GOT3 (cell line): ENCODE results near the gene NFASC.

Experiments used
- DNase-seq: peaks from one replicate; lab custom pipeline; 2025; ENCODE audit warnings: mixed read lengths; lab: John Stamatoyannopoulos, UW

The NFASC gene

DNA sequence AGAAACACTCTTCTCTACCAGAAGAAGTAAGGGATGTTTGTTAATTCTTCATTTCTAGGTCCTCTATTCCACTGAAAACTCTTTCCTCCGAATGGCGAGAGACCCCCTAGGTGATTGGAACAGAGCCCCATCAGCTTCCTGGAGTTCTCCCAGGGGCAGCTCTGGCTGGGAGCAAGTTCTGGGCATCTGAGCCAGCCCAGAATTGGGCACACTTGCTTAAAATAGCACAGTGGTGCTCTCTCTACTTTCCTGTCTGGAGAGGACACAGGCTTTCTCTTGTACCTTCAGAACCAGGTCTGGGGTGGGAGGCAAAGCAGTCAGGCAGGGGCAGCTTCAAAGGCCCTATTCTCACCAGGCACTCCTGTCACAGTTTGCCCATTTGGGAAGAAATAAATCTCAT lies 89.2 kb downstream of the NFASC start:
- no peak for DNase-seq

DNA sequence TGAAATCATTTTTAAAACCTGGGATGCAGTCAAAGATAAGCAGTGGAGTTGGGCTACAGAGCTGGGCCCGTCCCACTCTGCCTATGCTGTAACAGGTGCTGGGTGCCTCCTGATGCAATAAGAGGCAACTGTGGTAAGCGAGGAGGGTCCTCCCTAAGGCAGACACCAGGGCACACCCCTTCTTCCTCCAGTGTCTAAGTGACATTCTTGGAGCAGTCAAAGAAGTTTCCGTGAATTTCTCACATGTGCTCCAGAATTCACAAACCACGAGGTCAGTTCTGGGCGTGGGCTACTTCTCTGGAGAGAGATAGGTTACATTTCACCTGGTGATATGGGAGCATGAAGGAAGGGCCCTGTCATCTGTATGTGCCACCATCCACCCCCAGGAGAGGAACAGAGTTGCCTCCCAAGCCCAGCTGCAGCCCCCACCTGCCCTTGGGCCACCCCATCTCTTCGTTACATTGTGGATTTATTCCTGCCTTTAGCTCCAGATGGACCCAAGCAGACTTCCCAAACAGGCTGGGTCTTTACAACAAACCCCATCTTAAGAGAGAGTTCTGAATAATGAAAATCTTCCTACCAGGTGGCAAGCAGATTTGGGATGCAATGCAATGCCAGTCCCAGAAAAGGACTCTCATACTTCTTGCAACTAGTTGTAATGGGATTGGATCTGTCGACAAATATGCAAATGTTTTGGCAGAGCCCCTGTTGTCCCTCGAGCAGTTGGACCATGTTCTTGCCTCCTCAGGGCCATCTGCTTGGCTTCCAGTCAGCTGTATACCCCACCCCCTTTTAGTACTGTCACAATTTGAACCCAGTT lies 89.9 kb downstream of the NFASC start:
- DNase-seq, result no peak

DNA sequence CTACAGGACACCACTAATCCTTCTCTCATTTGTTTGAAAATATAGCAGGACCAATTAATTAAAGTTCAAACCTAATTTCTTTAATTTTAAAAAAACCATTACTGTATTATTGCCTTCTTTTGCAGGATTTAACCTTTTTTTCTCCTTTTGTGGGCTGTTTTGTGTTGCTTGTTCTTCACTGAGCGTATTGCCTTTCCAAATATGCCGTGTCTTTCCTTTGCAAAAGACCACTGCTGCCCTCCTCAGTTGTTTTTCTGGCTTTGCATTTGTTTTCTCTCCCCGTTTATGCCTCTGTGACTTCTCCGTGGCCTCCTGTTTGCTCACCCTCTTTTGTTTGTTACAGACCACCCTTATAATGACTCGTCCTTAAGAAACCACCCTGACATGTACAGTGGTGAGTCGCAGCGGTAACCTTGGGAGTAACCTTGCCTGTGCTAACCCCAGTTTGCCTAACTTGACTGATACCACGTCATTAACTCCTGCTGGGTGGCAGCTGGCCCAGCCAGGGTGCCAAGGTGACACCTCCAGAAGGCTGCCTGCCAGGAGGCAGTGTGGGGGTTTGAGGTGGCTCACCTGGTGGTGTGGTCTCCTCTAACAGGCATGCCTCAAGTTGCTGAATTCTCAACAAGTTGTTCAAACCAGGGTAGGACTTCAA lies 91.2 kb downstream of the NFASC start:
- DNase-seq, result no peak

DNA sequence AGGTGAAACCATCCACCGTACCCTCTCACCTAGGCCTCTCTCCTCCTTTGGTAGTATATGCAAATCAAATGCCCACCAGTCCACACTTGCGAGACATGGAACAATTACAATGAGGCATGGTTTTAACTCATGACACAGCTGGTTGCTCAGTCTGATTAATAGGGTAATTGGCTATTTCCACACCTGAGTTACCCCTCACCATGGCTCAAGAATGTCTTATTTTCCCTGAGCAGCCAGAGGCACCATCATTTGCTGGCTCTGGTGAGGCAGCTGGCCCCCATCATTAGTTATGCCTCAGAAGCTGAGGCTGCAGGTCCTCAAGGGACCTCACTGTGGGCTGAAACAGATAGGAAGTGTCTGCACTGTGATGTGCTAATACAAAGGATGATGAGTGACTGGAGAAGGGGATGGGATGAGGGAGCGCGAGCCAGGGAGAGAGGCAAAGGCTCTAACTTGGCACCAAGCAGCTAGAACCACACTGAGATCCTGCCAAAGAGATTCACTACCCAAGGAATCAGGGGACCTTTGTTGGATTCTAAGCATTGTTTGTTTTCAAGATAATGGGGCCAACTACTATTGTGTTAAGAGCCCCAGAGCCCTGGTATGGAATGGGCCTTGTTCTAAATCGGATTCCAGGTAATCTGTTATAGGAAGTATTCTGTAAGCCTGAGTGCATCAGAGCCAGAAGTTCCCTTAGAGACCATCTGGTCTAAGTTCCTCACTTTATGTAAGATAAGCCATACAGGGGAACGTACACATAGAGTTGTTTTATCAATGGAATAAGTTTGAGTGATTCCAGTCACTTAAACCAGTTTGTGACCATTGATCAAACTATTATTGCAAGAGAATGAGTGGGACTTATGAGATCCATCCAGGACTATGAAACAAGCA lies 92.3 kb downstream of the NFASC start:
- no peak for DNase-seq

DNA sequence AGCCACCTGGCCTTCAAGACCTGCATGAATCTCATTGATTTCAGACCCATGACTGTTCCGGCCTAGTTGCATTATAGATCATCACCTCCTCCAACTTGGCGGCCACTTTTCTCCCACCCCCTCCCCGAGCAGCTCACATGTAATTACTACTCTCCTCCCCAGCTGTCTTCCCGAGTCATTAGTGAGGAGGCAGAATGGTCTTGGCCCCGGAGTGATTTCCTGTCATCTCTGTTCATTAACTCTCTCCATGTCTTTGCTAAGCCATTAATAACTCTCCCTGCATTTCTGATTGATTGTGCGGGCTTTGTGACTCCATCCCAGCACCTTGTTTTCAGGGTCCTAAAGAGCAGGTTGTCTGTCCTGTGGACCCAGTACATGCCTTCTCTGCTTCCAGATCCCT lies 96.8 kb downstream of the NFASC start:
- no peak for DNase-seq

DNA sequence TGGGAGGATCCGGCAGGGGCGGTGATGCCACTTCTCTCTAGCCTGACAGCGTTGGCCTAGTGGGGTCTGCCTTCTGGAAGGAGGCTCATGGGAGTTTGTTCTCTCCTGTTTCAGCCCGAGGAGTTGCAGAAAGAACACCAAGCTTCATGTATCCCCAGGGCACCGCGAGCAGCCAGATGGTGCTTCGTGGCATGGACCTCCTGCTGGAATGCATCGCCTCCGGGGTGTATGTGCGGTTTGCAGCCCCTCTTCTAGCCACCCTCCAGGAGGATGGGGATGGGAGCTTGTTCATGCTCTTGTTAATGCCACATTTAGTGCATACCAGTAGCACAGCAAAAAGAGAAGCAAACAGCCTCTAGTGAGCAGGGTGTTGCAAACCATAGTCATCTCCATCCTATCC lies 97.5 kb downstream of the NFASC start:
- DNase-seq, result no peak

DNA sequence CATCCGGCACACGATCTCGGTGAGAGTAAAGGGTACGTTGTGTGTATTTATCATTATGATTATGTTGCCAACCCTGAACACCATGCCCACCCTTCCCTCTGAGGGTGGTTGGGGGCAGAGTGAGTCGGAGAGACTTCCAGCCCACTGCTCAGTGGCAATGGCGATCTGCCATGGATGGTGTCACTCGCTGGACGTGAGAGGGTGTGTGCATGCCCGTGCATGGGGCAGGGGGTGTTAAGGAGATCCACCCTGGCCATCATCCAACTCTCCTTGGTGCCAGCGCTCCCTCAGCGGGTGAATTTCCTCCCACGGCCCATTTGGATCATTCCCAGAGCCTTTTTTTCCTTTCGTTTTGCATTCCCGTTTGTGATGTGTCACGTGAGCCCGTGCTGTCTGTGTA lies 98.3 kb downstream of the NFASC start:
- no peak for DNase-seq

DNA sequence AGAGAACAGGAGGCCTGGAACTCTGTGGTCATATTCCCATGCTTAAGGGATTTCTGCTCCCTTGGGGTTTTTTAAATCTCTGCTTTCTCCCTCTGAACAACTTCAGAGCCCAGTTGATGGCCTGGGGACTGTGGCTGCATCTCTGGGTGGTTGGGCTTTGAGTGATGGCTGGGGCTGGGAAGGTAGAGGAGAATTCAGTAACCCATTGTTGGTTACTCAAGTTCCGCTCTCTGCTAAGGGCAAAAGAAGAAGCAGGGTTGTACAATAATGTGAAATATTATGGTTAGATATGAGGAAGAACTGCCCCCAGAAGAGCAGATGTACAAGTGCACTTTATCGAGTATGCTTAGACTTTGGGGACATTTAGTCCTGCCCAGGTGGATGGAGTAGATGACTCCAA lies 100.3 kb downstream of the NFASC start:
- DNase-seq, result no peak

DNA sequence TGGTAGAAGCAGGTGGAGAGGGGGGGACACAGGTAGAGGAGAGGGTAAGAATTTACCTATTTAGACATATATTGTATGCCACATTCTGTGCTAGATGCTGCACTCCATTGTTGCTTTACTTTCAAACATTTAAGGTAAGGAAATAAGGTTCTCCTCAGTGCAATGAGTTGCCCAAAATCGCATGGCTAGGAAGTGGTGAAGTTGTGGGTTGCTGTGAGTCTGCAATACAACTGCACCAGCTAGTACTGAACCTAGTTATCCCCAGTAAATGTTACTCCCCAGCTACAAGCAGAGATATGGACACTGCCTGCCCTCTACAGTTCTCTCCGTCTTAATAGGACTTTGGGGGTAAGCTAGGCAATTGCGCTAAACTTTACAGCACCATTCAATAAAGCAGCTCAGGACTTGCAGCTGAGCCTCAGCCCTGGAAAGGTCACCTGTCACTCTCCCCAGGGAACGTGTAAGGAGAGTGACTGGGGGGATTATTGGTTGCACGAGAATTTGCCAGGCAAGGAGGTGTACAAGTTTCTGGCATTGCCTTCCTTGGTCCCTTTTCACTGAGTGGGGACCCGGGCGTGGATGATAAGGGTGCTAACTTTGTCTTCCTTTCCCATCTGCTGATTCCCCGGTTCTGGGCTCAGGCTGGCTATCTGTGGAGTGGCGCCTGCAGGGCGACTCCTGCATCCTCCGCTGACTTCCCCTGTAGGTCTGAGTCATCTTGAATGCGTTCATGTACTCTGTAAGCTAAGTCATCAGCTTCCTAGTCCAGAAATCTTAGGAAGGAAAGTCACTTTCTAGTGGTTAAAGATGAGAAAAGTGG lies 101.1 kb downstream of the NFASC start:
- no peak for DNase-seq

DNA sequence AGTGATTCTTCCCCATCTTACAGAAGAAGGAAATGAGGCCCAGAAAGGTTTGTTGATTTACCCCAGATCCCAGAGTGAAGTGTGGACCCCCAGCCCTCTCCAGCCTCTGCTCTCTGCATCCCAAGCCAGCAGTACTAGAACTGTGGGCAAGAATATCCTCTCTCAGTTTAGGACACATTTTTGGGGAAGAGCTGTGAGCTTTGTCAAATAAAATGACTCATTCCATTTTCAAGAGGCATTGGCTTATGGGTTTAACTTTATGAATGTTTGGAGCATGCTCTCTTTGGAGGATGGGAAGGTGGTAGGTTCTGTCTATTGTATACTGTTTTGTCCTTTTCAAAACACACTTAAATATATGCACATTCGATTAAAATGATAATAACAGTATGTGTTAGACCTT lies 101.8 kb downstream of the NFASC start:
- no peak for DNase-seq

DNA sequence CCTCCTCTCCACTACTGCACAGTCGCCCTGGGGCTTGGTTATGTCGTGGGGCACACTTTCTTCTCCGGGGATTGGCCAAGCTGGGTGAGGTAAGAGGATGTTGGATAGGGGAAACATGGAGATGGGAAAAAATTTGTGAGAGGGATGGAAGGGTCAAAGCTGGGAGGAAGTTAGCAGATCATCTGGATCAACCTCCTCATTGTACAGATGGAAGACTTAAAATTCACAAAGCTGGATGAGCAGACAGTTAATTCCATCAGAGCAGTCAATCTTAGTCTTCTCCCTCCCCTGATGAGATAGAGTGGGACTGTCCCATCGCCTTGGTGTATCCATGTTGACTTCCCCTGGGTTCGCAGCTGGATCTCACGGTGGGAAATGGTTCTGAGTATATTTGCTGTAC lies 102.8 kb downstream of the NFASC start:
- DNase-seq, result no peak

DNA sequence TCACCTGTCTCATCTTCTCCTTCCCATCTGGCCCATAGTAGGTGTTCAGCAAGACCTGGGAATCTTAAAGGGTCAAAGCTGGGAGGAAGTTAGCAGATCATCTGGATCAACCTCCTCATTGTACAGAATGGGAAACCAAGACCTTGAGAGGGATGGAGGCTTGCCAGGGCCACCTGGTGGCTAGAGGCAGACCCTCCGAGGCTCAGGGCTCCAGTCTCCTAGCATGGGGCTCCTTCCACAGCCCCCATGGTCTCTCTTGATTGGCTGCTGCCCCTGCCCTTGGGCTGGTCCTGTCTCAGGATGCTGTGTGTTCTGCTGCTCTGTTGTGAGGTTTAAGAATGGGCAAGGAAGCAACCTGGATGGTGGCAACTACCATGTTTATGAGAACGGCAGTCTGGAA lies 103.7 kb downstream of the NFASC start:
- no peak for DNase-seq

DNA sequence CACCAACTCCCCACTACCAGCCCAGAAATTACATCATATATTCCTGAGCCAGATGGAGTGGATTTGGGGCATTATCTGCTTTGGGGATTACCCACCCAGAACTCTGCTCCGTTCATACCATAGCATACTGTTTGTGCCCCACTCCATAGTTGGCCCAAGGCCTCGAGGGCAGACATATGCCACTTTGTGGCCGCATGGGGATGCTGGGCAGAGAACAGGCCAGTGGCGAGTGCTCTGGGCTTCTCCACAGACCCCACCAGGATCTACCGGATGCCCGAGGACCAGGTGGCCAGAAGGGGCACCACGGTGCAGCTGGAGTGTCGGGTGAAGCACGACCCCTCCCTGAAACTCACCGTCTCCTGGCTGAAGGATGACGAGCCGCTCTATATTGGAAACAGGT lies 104.4 kb downstream of the NFASC start:
- no peak for DNase-seq

DNA sequence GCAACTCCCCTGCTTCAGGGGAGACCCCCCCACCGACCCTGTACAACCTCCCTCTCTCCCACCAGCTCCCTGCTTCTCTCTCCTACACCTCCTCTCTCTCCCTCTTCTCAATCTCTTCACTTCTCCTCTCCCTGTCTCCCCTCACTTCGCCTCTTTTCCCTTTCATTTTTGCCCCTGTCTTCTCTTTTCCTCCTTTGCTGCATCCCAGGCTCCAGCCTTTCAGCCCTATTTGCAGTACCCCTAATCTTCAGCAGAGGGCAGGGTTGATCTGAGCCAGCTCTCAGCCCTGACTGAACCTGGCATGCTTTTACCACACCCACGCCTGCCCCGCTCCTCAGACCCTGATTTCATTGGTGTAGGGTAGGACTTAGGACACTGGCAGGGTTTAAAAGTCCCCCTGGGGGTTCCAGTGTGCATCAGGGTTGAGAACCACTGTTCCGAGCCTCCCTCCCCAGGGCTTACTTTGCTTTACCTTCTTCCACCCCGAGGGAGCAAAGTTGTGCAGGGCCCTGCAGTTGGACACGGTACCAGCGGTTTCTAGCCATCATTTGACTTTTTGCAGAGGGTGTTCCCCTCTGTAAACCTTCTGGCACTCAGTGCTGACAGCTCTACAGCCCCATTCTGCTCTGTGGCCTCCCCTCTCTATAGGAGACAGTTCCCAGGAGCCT lies 105.0 kb downstream of the NFASC start:
- no peak for DNase-seq

DNA sequence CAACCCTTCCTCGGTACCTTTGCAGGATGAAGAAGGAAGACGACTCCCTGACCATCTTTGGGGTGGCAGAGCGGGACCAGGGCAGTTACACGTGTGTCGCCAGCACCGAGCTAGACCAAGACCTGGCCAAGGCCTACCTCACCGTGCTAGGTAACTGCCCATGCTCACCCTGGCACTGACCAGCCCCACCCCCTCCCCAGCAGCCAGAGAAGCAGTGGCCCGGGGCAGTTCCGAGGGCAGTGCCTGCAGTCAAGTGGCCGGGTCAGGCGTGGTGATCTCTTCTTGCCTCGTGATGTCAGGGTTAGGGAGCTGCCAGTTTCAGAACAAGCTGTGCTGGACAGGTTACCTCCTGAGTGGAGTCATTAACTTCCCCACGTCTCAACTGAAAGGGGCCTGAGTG lies 106.0 kb downstream of the NFASC start:
- no peak for DNase-seq

DNA sequence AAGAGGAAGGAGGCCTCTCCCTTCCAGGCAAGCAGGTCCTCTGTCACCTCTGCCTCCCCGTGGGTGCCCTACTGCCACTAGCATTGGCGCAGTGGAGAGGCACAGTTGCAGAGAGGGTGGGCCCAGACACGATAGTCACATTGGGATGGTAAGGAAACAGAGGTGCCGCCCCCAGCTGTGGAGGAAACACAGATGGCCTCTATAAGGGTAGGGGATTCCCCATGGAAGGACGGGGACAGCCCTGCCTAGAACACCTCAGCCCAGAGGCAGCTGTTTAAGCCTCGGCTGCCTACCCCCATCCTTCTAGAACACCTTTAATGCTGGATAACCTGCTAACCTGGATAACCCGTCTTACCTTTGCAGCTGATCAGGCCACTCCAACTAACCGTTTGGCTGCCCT lies 106.7 kb downstream of the NFASC start:
- DNase-seq, result no peak

DNA sequence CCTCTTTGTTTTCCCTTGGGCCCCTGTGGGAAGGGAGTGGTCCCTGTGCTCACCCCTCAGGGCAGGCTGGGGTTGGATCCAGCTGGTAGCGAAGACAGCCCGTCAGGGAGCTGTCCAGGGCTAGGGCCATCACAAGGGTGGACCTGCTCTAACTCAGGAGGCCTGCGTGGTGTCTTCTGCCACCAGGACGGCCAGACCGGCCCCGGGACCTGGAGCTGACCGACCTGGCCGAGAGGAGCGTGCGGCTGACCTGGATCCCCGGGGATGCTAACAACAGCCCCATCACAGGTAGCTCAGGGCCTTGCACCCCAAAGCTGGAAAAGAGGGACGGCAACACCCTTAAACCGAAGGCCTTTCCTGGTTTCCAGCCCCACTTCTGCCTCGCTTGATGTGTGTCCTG lies 108.1 kb downstream of the NFASC start:
- DNase-seq, result no peak

DNA sequence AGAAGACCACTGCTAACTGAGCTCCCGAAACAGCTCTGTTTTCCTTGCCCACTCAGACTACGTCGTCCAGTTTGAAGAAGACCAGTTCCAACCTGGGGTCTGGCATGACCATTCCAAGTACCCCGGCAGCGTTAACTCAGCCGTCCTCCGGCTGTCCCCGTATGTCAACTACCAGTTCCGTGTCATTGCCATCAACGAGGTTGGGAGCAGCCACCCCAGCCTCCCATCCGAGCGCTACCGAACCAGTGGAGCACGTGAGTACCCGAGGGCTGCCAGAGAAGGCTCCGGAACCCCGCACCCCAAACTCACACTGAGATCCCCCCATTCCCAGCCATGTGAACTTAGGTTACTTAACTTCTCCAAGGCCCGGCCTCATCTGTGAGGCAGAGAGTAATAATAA lies 108.6 kb downstream of the NFASC start:
- DNase-seq, result no peak

DNA sequence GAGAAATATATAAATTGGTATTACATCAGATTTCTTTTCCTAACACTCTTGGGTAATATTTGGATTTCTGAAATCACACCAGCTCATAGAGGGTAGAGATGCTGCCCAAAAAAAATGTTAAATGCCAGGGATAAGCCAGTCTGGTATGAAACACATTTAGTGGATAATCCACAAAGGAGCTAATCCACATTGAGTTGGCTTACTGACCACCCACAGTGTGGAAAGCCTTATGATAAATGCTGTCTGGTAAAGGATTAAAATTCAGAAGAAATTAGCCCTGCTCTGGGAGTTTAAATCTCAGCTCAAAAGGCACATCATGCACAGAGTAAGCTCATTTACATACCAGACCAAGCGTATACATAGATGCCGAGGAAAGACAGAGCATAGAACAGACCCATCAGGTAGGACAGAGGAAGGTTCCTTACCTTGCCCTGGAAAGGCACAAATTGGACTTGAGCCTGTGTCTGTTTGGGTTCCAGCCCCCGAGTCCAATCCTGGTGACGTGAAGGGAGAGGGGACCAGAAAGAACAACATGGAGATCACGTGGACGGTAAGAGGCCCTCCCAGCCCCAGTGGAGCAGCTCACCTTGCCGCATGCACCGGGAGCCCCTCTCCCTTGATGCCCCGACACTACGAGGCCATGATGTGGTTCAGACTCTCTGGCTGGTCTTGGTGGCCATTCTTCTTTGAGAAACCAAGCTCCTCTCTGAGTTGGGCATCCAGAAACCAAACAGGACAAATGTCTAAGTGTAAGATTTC lies 109.4 kb downstream of the NFASC start:
- no peak for DNase-seq

DNA sequence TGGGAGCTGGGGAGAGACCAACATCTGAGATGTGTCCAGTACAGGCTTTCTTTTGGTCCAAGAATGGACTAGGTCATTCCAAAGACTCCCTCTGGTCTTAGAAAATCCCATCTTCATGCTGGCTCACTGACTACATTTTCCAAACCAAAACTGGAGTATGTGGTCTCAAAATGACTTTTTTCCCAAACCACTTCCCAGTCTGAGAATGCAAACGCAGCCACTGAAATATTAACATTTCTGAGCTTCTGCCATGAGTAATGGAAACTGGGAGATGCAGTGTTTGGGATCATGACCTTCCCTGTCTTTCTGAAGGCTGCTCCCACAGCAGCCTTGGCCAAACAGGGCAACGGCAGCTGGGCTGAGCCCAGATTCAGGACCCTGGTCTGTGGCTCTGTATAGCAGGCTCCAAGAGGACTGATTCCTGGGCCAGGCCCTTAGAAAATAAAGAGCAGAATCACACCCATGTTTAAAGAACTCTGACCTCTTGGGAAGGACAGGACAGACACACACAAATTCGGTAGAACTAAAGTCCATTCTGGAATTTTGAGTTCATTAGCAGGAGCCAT lies 110.3 kb downstream of the NFASC start:
- no peak for DNase-seq
